HG02852 (cell line): ENCODE measurements around the gene CST5.
"Not testable (repeated sequence)": the region's sequence is repeated elsewhere in the genome, so short reads cannot be mapped to it uniquely, and the experiment has no call there.

Experiments used
- ATAC-seq: cut with Tn5 transposase; IDR thresholded peaks from one replicate; pipeline ENCODE4 v1.9.1; 2021; ENCODE audit warnings: mild to moderate bottlenecking, moderate library complexity; ENCODE audit not compliant: unreplicated experiment

CST5 gene, protein sequence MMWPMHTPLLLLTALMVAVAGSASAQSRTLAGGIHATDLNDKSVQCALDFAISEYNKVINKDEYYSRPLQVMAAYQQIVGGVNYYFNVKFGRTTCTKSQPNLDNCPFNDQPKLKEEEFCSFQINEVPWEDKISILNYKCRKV

DNA sequence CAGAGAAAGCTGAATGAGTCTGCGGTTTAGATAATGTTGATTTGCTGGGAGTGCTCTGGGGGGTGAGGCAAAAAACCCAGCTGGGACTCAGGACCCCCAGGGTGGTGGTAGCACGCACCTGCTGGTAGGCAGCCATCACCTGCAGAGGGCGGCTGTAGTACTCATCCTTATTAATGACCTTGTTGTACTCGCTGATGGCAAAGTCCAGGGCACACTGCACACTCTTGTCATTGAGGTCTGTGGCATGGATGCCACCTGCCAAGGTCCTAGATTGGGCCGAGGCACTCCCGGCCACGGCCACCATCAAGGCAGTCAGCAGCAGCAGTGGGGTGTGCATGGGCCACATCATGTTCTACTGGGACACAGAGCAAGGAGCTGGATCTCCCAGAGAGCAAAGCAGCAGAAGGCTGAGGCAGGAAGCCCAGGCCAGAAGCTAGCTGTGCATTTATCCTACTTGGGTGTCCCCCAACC is at the start of gene CST5:
TSS of gene CST5 (minus strand) at position 421 of the 471 bp plus-strand sequence. CDS start at position 349, 72 bp downstream.
- ATAC-seq, result no peak

DNA sequence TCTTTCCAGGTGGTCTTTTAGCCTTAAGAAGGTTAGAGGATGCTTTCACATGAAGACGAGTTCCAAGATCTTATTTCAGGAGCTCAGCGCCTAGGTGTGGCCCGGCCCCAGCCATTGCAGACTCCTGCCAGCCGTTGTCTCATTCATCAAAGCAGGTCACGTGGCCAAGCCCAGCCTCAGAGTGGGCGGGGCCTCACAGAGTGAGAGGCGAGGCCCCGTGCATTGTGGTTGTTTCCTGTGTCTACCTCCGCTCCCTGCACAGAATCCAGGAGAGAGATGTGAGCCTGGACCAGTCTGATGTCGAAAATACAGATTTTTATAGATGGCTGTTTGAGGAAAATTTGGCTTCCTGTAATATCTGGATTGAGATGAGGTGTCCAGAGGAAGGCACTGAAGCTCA is 49.2 kb upstream of the CST5 start:
- ATAC-seq, result no peak

- ATAC-seq, result no peak
These were observed 48.8 kb upstream of the CST5 start for GRCh38 chr20:23928353-23928752.

GRCh38 chr20:23926944-23927872 is 47.7 kb upstream of the CST5 start:
- ATAC-seq, result no peak

DNA sequence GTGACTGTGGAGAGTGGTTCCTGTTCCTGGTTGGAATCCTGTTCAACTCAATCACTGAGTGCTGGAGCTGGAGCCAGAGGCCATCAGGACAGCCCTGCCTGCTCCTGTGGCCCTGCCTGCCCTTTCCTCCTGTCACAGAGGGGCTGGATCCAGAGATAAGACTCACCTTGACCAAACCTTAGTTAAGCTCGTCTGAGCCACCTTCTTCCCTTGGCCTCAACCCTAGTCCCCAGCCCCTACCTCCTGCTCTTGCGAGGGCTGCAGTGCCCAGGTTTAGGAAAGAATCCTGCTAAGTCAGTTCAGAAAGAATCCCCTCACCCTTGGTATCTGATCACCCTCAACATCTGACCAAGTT is 47.0 kb upstream of the CST5 start:
- no peak for ATAC-seq

GRCh38 chr20:23925789-23926525 is 46.4 kb upstream of the CST5 start:
- ATAC-seq, result no peak

DNA sequence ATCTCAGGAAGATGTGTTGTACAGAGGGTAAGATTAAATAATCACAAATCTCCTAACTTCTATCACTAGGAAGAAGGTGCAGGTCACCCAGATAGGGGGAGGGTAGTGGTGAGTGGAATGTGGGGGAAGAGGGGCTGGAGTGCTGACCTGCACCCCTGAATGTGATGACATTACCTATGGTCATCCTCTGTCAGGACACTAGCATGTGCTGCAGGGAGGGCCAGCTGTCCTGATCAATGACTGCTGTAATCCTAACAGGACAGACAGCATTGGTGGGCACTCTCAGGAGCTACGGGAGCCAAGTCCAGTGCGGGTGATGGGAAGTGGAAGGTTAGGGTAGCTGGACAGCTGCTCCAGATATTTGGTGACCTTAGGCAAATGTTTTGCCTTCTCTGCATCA is 45.2 kb upstream of the CST5 start:
- no peak for ATAC-seq

DNA sequence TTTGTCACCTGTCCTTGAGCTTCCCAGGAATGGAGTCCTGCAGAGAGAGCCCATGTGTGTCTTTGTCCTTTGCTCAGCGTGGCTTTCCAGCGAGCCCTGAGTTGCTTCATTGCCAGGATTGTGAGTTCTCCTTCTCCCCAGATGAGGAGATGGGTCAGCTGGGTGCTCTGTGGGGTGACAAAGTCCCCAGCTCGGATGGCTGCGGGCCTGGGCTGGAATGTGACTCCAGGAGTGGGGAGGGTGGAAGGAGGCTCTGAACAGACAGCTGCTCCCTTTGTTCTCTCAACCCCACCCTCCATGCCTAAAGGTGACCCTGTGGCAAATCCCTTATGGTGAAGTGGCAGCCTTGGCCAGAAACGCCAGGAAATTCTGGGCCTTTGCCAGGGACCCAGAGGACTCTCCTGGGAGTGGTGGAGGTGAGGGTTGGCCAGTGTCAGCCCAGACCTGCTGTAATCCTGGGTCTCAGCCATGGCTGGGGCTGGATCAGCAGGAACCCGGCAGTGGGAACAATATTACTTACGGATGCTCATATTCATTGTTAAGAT is 44.4 kb upstream of the CST5 start:
- ATAC-seq, result no peak

- ATAC-seq, result no peak
These were observed 43.8 kb upstream of the CST5 start for GRCh38 chr20:23923311-23923710.

DNA sequence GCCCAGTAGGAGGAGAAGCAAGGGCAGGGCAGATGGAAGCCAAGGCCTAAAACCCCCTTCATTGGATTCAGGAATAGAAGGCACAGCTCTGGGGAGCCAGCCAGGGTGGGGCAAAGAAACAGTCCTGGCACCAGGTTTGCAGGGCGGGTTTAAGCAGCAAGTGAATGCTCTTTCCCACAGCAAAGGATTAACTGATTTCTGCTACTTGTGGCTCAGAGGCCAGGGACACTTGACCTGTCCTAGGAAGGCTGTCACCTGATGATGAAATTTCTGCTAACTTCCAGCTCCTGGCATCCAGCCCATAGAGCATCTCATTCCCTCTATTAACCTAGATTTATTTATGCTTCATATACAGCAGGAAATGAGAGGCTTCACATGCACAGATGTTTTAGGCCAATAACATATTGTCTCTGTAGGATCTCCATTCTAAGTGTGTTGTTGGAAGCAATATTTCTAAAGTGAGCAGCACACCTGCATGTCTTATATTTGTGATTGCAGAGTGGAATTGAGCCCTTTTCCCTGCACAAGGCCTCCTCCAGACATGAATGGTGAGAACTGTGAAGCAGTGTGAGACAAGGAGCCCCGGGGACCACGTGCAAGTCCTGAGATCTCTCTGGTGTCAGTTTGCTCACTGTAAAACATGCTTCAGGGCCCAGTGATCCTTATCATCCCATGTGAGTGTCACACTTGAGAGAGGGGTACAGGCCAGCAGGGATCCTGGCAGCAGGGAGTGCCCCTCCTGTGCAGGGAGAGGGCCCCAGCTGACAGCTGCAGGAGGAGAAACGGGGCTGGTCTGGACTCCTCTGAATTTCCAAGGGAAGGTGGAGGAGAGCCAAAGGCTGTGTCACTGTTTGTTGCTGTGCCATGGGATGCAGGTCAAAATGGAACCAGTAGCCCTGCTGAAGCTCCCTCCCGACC is 41.1 kb upstream of the CST5 start:
- no peak for ATAC-seq

- no peak for ATAC-seq
These were observed 39.3 kb upstream of the CST5 start for GRCh38 chr20:23918896-23919295.

DNA sequence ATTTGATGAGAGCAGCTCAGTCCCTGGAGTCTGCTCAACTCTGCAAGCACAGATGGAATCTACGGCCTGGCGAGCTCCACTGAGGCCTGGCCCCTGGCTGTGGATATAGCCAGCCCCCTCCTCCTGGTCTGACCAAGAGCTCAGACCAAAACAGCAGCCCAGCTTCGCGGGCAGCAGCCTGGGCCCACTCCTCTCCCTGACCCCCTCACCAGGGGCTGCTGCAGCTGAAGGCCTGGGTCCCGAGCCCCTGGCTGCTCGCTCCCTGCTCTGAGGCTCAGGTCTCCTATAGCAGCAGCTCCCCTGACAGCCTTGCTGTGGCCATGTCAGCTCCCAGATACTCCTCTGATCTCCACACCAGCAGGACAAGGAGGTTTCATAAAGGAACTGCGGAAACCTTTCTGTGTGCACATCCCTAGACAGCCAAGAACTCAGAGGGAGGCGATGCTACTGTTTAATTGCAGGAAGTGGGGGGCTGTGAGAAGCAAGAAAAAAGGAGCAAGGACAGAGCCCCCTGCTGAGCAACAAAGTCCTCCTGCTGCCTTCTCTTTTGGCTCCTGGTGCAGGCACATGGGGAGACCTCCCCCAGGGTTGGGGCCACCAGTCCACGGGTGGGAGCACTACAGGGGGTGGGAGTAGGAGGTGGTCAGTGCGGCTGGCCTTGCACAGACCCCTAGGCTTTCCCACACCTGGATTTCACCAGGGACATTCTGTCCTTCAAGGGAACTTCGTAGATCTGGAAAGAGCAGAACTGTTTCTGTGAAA is 38.7 kb upstream of the CST5 start:
- no peak for ATAC-seq

GRCh38 chr20:23917024-23917725 is 37.6 kb upstream of the CST5 start:
- ATAC-seq, result no peak

DNA sequence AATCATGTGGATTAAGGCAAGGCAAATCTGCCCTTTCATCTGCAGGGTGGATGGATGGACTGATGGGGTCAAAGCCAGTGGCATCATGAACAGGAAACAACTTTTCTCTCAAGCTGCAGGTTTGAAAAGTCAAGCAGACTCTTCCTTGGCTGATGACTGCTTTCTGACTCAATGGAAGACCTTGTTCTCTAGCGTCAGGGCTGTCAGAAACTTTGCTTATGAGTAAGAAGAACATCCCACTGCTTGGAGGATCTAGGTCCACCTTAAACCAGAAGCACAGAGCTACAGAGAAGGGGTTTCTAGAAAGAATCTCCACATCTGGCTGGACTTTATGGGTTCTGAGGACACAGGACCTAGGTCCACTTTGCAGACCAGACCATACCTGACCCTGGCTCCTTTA is 36.3 kb upstream of the CST5 start:
- no peak for ATAC-seq

- not testable (repeated sequence) for ATAC-seq
These were observed 34.9 kb upstream of the CST5 start for GRCh38 chr20:23914469-23914868.

- no peak for ATAC-seq
These were observed 30.7 kb upstream of the CST5 start for GRCh38 chr20:23910210-23910609.

DNA sequence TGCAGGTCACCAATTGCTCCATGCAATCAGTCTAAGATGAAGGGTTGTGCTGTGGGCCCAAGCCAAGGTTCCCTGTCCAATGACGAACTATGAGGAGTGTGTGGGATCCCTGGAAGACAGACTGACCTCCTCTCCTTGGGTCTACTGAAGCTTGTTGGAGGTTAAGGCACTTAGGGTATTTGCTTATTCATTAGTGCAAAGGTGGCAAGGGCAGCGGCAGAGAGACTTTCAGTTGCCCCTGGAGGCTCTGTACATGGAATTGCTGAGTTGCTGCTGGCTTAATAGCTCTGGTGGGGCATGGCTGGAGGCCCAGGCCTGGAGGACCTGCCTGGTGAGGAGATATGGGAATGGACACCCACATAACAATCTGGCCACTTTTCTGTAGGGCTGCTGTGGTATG is 29.8 kb upstream of the CST5 start:
- ATAC-seq, result no peak

GRCh38 chr20:23907579-23907978 is 28.0 kb upstream of the CST5 start:
- ATAC-seq, result no peak

DNA sequence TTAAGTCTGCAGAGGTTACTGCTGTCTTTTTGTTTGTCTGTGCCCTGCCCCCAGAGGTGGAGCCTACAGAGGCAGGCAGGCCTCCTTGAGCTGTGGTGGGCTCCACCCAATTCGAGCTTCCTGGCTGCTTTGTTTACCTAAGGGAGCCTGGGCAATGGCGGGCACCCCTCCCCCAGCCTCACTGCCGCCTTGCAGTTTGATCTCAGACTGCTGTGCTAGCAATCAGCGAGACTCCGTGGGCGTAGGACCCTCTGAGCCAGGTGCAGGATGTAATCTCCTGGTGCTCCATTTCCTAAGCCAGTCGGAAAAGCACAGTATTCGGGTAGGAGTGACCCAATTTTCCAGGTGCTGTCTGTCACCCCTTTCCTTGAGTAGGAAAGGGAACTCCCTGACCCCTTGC is 22.8 kb upstream of the CST5 start:
- ATAC-seq, result not testable (repeated sequence)
